GM18858 (cell line): Measurements from ENCODE around the gene C9orf72.

Experiments
- ATAC-seq: cut with Tn5 transposase; IDR thresholded peaks from one replicate; pipeline ENCODE4 v1.9.1; 2021; ENCODE audit not compliant: unreplicated experiment

The C9orf72 gene

GRCh38 chr9:27581826-27582225 lies 8.5 kb upstream of the C9orf72 start:
- ATAC-seq = no peak

DNA sequence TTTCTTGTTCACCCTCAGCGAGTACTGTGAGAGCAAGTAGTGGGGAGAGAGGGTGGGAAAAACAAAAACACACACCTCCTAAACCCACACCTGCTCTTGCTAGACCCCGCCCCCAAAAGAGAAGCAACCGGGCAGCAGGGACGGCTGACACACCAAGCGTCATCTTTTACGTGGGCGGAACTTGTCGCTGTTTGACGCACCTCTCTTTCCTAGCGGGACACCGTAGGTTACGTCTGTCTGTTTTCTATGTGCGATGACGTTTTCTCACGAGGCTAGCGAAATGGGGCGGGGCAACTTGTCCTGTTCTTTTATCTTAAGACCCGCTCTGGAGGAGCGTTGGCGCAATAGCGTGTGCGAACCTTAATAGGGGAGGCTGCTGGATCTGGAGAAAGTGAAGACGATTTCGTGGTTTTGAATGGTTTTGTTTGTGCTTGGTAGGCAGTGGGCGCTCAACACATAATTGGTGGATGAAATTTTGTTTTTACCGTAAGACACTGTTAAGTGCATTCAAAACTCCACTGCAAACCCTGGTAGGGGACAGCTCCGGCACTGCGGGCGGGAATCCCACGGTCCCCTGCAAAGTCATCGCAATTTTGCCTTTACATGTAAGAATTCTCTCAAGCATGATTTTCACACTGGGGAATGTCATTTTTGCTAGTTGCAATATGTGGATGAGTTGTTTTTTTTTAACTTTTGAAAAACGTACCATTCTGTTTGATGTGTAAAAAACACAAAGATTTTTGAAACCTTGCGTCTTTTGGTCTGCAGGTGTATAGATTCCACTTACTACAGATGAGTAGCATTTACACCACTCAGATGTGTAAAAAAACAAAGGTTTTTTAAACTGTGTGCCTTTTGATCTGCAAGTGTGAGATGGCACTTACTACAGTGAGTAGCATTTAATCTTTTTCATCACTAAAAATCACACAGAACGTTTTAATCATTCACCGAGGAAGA lies 631 bp upstream of the C9orf72 start:
- ATAC-seq = peak; percentile 72

GRCh38 chr9:27572566-27572917 lies 739 bp downstream of the C9orf72 start:
- peak; percentile 42 for ATAC-seq

- no peak for ATAC-seq
These were observed 1.2 kb downstream of the C9orf72 start for GRCh38 chr9:27572061-27572460.

DNA sequence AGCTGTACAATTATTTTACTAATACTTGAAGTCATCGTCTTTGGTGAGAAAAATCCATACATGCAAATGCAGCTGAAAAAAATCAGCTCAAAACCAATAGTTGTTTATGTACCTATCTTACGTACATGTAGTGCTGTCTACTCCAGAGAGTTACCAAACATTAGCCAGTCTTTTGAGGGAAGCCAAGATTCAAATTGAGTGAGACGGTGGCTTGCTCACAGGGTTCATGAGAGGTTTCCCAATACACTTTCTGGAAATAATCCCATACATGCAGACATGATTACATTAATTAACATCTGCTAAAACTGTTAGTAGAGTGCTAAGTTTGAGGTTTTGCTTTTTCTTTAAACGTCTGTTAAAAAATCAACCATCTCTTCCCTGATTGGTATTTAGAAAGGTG lies 2.3 kb downstream of the C9orf72 start:
- ATAC-seq = no peak

GRCh38 chr9:27569406-27569805 lies 3.9 kb downstream of the C9orf72 start:
- ATAC-seq = no peak

DNA sequence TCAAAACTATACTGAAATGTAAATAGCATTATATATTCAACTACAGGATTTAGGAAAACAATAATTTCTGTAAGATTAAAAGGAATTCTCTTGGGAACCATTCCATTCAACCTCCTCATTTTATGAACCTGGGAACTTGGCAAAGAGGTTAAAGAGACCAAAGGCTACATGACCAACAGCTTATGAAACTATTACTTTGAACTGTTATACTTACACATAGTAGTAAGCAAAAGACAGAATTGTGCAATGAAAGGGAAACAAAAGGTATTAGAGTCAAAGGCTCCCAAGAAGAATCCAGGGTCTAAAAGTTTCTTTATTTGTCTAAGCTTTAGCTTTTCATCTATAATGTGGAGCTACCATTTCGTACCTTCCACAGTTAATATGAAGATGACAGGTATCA lies 7.2 kb downstream of the C9orf72 start:
- no peak for ATAC-seq

- no peak for ATAC-seq
These were observed 7.6 kb downstream of the C9orf72 start for GRCh38 chr9:27565696-27566095.

GRCh38 chr9:27564670-27565069 lies 8.6 kb downstream of the C9orf72 start:
- ATAC-seq = no peak

- ATAC-seq = no peak
These were observed 9.4 kb downstream of the C9orf72 start for GRCh38 chr9:27563738-27564430.

GRCh38 chr9:27561685-27562084 lies 11.6 kb downstream of the C9orf72 start:
- ATAC-seq = peak; percentile 56

GRCh38 chr9:27560457-27560856 lies 12.8 kb downstream of the C9orf72 start:
- ATAC-seq = no peak

- no peak for ATAC-seq
These were observed 15.0 kb downstream of the C9orf72 start for GRCh38 chr9:27558307-27558706.

GRCh38 chr9:27556470-27556869 lies 16.8 kb downstream of the C9orf72 start:
- no peak for ATAC-seq

DNA sequence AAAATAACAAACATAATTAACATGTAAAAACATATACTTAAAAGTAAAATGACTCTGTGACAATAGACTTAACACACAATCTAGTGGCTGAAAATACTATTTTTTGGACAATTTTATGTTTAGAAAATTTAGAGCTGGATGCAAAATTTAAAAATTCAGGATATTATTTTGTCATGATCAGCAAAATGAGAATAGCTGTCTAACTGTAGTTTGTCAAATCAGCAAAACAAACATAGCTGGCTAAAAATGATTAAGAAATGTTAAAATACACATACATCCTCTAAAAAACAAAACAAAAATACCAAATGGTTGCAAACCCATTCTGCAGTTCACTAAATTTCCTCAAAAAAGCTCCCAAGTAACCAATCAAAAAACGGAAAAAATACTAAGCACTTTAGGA lies 18.6 kb downstream of the C9orf72 start:
- ATAC-seq = no peak

- ATAC-seq = no peak
These were observed 24.0 kb downstream of the C9orf72 start for GRCh38 chr9:27549196-27549755.

DNA sequence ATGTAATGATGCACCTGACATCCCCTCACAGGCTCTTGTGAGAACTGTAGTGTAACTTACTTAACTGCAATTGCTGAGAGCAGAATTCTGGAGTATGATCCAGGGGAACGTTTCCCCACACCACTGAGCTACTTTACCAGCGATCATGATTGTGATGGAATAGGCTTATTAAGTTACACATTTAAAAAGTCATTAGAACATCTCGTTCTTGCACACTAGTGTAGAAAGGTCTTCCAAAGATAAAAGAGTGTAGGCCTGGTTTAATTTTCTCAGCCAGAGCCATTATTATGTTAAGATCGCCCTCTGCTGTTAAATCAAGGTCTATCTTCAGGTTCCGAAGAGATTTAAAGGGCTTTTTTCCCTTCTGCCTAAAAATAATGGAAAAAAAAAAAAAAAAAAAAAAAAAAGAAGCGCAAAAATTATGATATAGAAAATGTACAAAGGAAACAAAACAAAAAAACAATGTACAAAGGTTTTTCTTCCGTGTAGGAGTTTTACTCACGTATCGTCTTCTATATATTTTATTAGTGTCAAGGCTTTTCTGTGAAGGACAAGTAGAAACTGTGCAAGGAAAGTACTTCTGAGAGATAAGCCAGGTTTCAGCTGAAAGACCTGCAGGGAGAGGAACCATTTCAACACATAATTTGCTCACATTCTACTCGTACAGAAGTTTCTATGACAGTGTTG lies 25.1 kb downstream of the C9orf72 start:
- no peak for ATAC-seq

DNA sequence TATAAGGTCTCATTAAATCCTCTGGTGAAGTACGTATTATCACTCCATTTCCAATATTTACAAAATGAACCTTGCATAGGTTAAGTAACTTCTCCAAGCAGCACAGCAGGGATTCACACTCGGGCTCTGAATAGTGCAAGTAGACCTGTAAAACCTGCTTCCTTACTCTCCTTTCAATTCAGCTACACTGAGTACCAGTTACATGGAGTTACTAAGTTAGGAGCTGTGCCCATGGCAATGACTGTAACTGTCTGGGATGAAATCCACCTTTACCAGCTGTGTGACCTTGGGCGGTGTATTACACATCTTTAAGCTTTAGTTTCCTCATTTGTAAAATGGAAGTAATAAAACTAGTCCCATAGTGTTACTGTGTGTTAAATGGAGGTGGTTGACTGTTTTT lies 27.8 kb downstream of the C9orf72 start:
- ATAC-seq = no peak

GRCh38 chr9:27542508-27542907 lies 30.8 kb downstream of the C9orf72 start:
- ATAC-seq = no peak

DNA sequence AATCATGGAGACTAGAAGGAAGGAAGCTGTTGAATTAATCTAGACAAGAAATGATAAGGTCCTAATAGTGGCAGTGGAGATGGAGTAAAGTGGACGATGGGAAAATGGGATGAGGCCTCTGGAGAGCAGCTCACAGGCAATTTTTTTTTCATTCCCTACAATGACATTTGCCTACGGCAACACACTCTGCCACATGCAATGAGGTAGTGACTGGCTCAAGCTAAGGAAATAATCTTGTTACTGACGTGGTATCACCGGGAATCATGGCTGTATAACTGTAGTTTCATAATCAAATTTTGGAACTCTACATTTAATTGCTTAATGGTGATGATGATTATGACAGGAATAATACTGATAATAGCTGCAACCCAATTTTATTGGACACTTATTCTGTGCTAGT lies 31.5 kb downstream of the C9orf72 start:
- no peak for ATAC-seq

DNA sequence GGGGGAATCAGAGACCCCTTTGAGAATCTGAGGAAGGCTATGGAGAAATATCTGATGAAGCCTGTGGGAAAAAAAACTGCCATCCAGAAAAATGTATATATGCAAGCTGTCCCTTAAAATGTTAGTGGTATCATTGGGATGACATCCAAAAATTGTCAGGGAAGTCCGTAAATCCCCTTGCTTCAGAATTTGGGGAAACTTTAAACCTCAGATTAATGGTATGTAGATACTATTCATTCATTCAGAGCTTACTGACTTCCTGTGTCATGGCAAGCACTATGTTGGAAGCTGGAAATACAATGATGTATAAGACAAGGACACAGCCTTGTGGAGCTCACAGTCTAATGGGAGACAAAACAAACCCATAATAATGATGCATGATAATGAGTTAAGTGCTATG lies 32.8 kb downstream of the C9orf72 start:
- ATAC-seq = no peak
